ENCODE results near the gene SART1.

The SART1 gene

GRCh38 chr11:65961267-65962140 lies at the start of gene SART1:
Gene SART1, plus strand, starts transcription at chr11:65961734. Its CDS starts 47 bp downstream, at chr11:65961781.
- peak; percentile 95 for DNase-seq

- no peak for DNase-seq
Observed at GRCh38 chr11:65912845-65913244, 48.7 kb upstream of the SART1 start.

- DNase-seq = no peak
Observed at GRCh38 chr11:65915101-65915820, 46.3 kb upstream of the SART1 start.

GRCh38 chr11:65915821-65916251 lies 45.7 kb upstream of the SART1 start:
- no peak for DNase-seq

- no peak for DNase-seq
Observed at GRCh38 chr11:65916391-65916790, 45.1 kb upstream of the SART1 start.

- no peak for DNase-seq
Observed at GRCh38 chr11:65917077-65917433, 44.5 kb upstream of the SART1 start.

GRCh38 chr11:65917434-65918210 lies 43.9 kb upstream of the SART1 start:
- no peak for DNase-seq

GRCh38 chr11:65918211-65919140 lies 43.1 kb upstream of the SART1 start, which contains the start of gene C11orf68:
Gene C11orf68, minus strand, starts transcription at chr11:65919062. Its CDS starts 31 bp downstream, at chr11:65919031.
- DNase-seq = no peak

- DNase-seq = peak; percentile 96
Observed at GRCh38 chr11:65919141-65919572, 42.4 kb upstream of the SART1 start, which contains the start of gene DRAP1. Gene DRAP1, plus strand, starts transcription at chr11:65919426. Its CDS starts 76 bp downstream, at chr11:65919502.

- DNase-seq = no peak
Observed at GRCh38 chr11:65919573-65920371, 41.8 kb upstream of the SART1 start.

GRCh38 chr11:65920372-65920802 lies 41.1 kb upstream of the SART1 start:
- no peak for DNase-seq

GRCh38 chr11:65921033-65921555 lies 40.4 kb upstream of the SART1 start:
- DNase-seq = no peak

GRCh38 chr11:65921876-65922275 lies 39.7 kb upstream of the SART1 start:
- DNase-seq = no peak

GRCh38 chr11:65922565-65922964 lies 39.0 kb upstream of the SART1 start:
- no peak for DNase-seq

GRCh38 chr11:65925397-65925796 lies 36.1 kb upstream of the SART1 start:
- DNase-seq = no peak

GRCh38 chr11:65927904-65928397 lies 33.6 kb upstream of the SART1 start:
- DNase-seq = no peak

GRCh38 chr11:65928667-65929066 lies 32.9 kb upstream of the SART1 start:
- DNase-seq = no peak

- DNase-seq = no peak
Observed at GRCh38 chr11:65931773-65932557, 29.6 kb upstream of the SART1 start.

- DNase-seq = no peak
Observed at GRCh38 chr11:65932558-65932919, 29.0 kb upstream of the SART1 start.

GRCh38 chr11:65934014-65934413 lies 27.5 kb upstream of the SART1 start:
- DNase-seq = no peak
